Keratinocyte (primary cell): Measurements from ENCODE around the gene EPHB2.

Experiments
- CTCF ChIP-seq, 3 experiments: IDR thresholded peaks in 1 of 3; conservative IDR thresholded peaks in 1 of 3; optimal IDR thresholded peaks in 1 of 3; 2 replicates in 2 of 3; 3 replicates in 1 of 3; pipeline versions ENCODE3 to v1.5.1; 2011; ENCODE audit warnings: low read length in 3 of 3, mild to moderate bottlenecking in 3 of 3, moderate library complexity in 2 of 3, control low read depth in 1 of 3, inconsistent platforms in 1 of 3; ENCODE audit not compliant: insufficient read depth in 2 of 3; ENCODE audit errors: extremely low read depth in 1 of 3
- EZH2 ChIP-seq: IDR thresholded peaks from one replicate; pipeline ENCODE4 v1.6.1; 2012; ENCODE audit warnings: inconsistent platforms, mild to moderate bottlenecking, low read length, moderate library complexity

GRCh38 chr1:22755641-22756040, 45.0 kb downstream of the EPHB2 start:
- TF ChIP-seq CTCF (optimal IDR thresholded peaks at IDR 0.05 in 1 of 3, IDR thresholded peaks at IDR 0.05 in 1 of 3, conservative IDR thresholded peaks at IDR 0.05 in 1 of 3; ENCODE audit: extremely low read depth in 1 of 3, insufficient read depth in 2 of 3, low read length in 3 of 3), result no peak
- TF ChIP-seq EZH2, result no peak
